Measurements from ENCODE around the gene TTN.

TTN gene

DNA sequence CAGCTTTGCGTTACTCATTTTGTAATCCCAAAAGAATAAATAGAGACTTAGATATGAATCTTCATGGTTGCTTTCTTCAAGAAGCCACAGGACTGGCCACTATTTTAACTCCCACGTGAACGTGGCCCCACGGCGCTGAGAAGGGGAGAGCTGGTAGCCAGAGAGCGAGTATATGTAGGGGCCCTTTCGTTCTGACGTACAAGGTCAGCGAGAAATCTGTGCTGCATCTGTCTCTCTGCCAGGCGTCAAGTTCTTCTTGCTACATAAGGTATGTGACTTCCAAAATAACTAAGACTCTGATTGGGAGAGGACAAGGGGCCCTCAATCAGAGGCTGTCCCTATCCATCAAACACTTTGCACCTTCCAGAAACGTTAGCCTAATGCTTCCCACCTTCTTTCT lies 177.8 kb downstream of the TTN start:
- peaks cover 8% of the 10 kb centered on the region for H3K4me1 ChIP-seq (ENCODE audit: control insufficient read depth, insufficient read depth, low read length, poor library complexity, severe bottlenecking)
- H3K4me3 ChIP-seq (ENCODE audit: extremely low read depth, insufficient read depth, low read length, poor library complexity, severe bottlenecking): no peak overlapping the region
- no peak overlapping the region for H3K27ac ChIP-seq (ENCODE audit: low read depth, low read length, severe bottlenecking)
- 90 to 98% methylated on average over 7 to 10 of the region's 11 CpGs for WGBS, 2 experiments (ENCODE audit: insufficient coverage in 2 of 2)
- H3K9me3 ChIP-seq (ENCODE audit: control insufficient read depth, low read length): no peaks in the 10 kb centered on the region
- H3K36me3 ChIP-seq (ENCODE audit: control insufficient read depth, insufficient read depth, low read length): no peaks in the 10 kb centered on the region

DNA sequence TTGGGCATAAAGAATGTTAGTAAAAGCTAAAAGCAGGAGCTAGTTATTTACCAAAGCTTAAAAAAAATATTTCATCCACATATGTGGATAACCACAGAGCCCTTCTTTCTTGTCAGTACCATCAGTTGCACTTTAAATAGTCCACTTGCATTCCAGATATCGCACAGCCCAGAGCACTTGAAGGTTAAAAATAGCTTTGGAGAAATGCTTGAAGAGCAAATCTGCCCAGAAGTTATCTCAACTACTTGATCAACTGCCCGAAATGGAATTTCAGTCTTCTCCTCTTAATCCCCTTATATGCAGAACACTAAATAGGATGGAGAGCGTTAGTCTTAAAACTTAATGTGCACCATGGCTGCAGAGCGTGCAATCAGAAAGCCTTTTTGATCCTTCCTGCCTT lies 178.6 kb downstream of the TTN start:
- H3K9me3 ChIP-seq (ENCODE audit: control insufficient read depth, low read length): no peaks in the 10 kb centered on the region
- peaks cover 8% of the 10 kb centered on the region for H3K4me1 ChIP-seq (ENCODE audit: control insufficient read depth, insufficient read depth, low read length, poor library complexity, severe bottlenecking)
- H3K27ac ChIP-seq (ENCODE audit: low read depth, low read length, severe bottlenecking): no peak overlapping the region
- no peaks in the 10 kb centered on the region for H3K36me3 ChIP-seq (ENCODE audit: control insufficient read depth, insufficient read depth, low read length)
- 90 to 100% methylated on average over 1 to 2 of the region's 4 CpGs for WGBS, 2 experiments (ENCODE audit: insufficient coverage in 2 of 2)
- no peak overlapping the region for H3K4me3 ChIP-seq (ENCODE audit: extremely low read depth, insufficient read depth, low read length, poor library complexity, severe bottlenecking)

DNA sequence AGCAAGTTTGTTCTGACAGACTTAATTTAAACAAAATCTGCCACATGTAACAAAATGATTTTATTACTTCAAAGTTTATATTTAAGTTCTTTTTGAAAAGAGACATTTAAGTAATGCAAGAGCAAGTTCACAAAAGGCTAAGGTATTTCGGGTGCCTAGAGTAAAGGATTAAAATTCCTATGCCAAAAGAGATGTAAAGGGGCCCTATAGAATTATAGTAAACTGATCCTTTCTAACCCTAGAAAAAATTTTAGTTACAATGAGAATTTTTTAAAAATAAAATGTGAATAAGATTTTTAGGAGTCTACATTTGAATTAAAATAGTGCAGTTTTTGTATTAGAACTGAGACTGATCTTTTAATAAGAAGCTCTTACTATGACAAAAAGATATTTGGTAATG lies 179.8 kb downstream of the TTN start:
- Histone ChIP-seq H3K4me1 (ENCODE audit: control insufficient read depth, insufficient read depth, low read length, poor library complexity, severe bottlenecking) (peaks cover 8% of the 10 kb centered on the region), H3K9me3 (ENCODE audit: control insufficient read depth, low read length) (no peaks in the 10 kb centered on the region), H3K36me3 (ENCODE audit: control insufficient read depth, insufficient read depth, low read length) (no peaks in the 10 kb centered on the region), H3K27ac (ENCODE audit: low read depth, low read length, severe bottlenecking) (no peak overlapping the region), H3K4me3 (ENCODE audit: extremely low read depth, insufficient read depth, low read length, poor library complexity, severe bottlenecking) (no peak overlapping the region)
- no CpG with 5 or more reads among the region's 1 CpG for WGBS, 2 experiments (ENCODE audit: insufficient coverage in 2 of 2)

DNA sequence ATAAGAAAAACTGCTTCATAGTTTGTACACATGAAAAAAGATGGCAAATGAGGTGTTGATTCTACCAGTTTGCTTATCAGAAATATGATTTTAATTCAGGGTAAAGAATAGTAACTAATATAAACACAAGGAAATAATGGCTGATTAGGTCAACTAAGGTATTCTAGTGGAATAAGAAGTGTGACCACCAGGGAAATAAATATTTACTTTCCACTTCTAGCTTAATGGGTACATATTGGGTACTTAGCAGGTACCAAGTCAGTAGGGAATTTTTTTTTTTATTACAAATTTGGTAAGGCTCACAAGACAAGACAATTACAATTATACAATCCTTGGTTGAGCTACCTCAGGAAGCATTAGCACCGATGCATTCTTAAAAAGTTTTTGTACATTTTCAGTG lies 191.3 kb downstream of the TTN start:
- Histone ChIP-seq H3K36me3 (ENCODE audit: control insufficient read depth, insufficient read depth, low read length) (no peaks in the 10 kb centered on the region), H3K4me1 (ENCODE audit: control insufficient read depth, insufficient read depth, low read length, poor library complexity, severe bottlenecking) (no peaks in the 10 kb centered on the region), H3K27ac (ENCODE audit: low read depth, low read length, severe bottlenecking) (no peak overlapping the region), H3K9me3 (ENCODE audit: control insufficient read depth, low read length) (no peaks in the 10 kb centered on the region), H3K4me3 (ENCODE audit: extremely low read depth, insufficient read depth, low read length, poor library complexity, severe bottlenecking) (no peak overlapping the region)
- WGBS, 2 experiments (ENCODE audit: insufficient coverage in 2 of 2): no CpG with 5 or more reads among the region's 1 CpG

DNA sequence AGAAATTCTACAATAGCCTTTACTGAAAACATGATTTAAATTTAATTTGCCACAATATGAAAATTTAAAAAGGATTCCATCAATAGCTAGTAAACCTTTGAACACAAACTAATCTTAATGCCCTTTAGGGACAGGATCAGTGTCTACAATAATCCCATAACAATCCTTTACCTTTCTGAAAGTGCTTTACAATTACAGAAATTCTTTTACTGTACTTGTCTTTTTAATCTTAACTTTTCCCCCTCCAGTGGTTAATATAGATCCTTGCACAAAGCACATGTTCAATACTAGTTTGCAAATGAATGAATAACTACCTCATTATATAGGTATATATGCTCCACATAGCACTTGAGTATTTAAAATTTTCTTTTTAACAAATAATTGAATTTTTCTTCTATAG lies 204.3 kb downstream of the TTN start:
- Histone ChIP-seq H3K9me3 (ENCODE audit: control insufficient read depth, low read length) (no peaks in the 10 kb centered on the region), H3K27ac (ENCODE audit: low read depth, low read length, severe bottlenecking) (no peak overlapping the region), H3K36me3 (ENCODE audit: control insufficient read depth, insufficient read depth, low read length) (peaks cover 3% of the 10 kb centered on the region), H3K4me1 (ENCODE audit: control insufficient read depth, insufficient read depth, low read length, poor library complexity, severe bottlenecking) (no peaks in the 10 kb centered on the region), H3K4me3 (ENCODE audit: extremely low read depth, insufficient read depth, low read length, poor library complexity, severe bottlenecking) (no peak overlapping the region)

DNA sequence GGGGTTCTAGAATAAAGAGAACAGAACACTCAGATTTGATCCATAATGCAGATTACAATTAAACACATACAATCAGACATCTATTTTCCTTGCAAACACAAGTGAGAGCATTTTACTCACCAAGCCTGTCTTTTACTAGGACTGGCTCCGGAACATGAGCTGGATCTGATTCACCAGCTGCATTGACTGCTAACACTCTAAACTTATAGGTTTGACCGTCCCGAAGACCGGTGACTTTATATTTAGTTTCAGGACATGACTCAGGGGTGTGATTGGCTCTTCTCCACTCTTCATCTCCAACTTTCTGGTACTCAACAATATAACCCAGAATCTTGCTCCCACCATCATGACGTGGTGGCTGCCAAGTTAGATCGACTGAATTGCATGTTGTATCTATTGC lies 214.6 kb downstream of the TTN start:
- 92 to 100% methylated on average over 3 to 4 of the region's 6 CpGs for WGBS, 2 experiments (ENCODE audit: insufficient coverage in 2 of 2)
- no peaks in the 10 kb centered on the region for H3K9me3 ChIP-seq (ENCODE audit: control insufficient read depth, low read length)
- H3K4me1 ChIP-seq (ENCODE audit: control insufficient read depth, insufficient read depth, low read length, poor library complexity, severe bottlenecking): no peaks in the 10 kb centered on the region
- H3K27ac ChIP-seq (ENCODE audit: low read depth, low read length, severe bottlenecking): no peak overlapping the region
- no peak overlapping the region for H3K4me3 ChIP-seq (ENCODE audit: extremely low read depth, insufficient read depth, low read length, poor library complexity, severe bottlenecking)
- H3K36me3 ChIP-seq (ENCODE audit: control insufficient read depth, insufficient read depth, low read length): no peaks in the 10 kb centered on the region

DNA sequence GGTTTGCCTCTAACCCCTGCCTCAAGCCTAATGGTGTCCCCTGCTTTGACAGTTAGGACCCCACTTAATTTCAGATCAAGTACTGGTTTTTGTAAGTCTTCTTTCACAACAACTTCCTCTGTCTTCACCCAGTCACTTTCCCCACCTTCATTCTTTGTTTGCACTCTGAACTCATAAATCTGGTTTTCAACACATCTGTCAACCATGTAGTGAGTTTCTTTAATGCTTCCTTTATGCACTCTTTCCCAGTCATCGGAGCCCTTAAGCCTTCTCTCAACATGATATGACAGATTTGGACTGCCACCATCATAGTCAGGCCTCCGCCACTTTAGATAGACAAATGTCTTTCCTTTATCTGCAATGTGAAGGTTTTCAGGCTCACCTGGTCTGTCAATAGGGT lies 217.9 kb downstream of the TTN start:
- no peaks in the 10 kb centered on the region for H3K36me3 ChIP-seq (ENCODE audit: control insufficient read depth, insufficient read depth, low read length)
- no peaks in the 10 kb centered on the region for H3K4me1 ChIP-seq (ENCODE audit: control insufficient read depth, insufficient read depth, low read length, poor library complexity, severe bottlenecking)
- no peak overlapping the region for H3K27ac ChIP-seq (ENCODE audit: low read depth, low read length, severe bottlenecking)
- H3K9me3 ChIP-seq (ENCODE audit: control insufficient read depth, low read length): no peaks in the 10 kb centered on the region
- no peak overlapping the region for H3K4me3 ChIP-seq (ENCODE audit: extremely low read depth, insufficient read depth, low read length, poor library complexity, severe bottlenecking)
- 86 to 89% methylated on average over 1 of the region's 2 CpGs for WGBS, 2 experiments (ENCODE audit: insufficient coverage in 2 of 2)

DNA sequence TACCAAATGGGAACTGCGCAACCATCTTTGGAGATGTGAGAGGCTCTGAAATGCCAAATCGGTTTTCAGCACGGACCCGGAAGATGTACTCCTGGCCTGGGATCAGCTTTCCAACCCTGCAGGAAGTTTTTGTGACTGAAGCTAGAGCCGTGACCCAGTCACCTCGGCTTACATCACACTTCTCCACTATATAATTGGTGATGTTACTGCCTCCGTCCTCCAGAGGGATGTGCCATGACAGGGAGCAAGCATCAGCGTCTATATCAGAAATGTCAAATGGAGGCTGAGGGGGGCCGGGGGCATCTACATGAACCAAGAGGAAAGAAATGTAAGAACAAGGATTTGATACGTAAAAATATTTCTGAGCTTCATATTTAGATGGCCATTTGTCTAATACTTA lies 222.6 kb downstream of the TTN start:
- no peaks in the 10 kb centered on the region for H3K9me3 ChIP-seq (ENCODE audit: control insufficient read depth, low read length)
- 81 to 100% methylated on average over 5 to 6 of the region's 10 CpGs for WGBS, 2 experiments (ENCODE audit: insufficient coverage in 2 of 2)
- no peak overlapping the region for H3K4me3 ChIP-seq (ENCODE audit: extremely low read depth, insufficient read depth, low read length, poor library complexity, severe bottlenecking)
- no peak overlapping the region for H3K27ac ChIP-seq (ENCODE audit: low read depth, low read length, severe bottlenecking)
- H3K36me3 ChIP-seq (ENCODE audit: control insufficient read depth, insufficient read depth, low read length): no peaks in the 10 kb centered on the region
- H3K4me1 ChIP-seq (ENCODE audit: control insufficient read depth, insufficient read depth, low read length, poor library complexity, severe bottlenecking): no peaks in the 10 kb centered on the region

DNA sequence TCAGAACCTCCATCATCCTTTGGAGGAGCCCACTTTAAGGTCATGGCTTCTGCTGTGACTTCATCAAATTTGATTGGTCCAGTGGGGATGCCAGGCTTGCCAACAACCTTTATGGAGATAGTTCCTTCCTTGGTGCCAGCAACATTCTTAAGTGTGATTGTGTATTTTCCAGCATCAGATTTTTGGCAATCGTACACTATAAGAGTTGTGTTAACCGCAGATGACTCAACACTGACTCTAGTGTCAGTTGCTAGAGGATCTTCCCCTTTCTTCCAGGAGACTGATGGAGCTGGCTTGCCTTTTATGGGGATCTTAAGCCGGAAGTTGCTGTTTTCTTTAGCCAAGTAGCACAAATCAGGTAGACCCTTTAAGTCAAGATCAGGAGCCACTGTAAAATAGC lies 228.2 kb downstream of the TTN start:
- Histone ChIP-seq H3K27ac (ENCODE audit: low read depth, low read length, severe bottlenecking) (no peak overlapping the region), H3K4me3 (ENCODE audit: extremely low read depth, insufficient read depth, low read length, poor library complexity, severe bottlenecking) (no peak overlapping the region), H3K9me3 (ENCODE audit: control insufficient read depth, low read length) (no peaks in the 10 kb centered on the region), H3K4me1 (ENCODE audit: control insufficient read depth, insufficient read depth, low read length, poor library complexity, severe bottlenecking) (no peaks in the 10 kb centered on the region), H3K36me3 (ENCODE audit: control insufficient read depth, insufficient read depth, low read length) (no peaks in the 10 kb centered on the region)
- WGBS, 2 experiments (ENCODE audit: insufficient coverage in 2 of 2): 89% methylated on average over 3 of the region's 3 CpGs; no CpG with 5 or more reads in 1 of the 2 experiments

DNA sequence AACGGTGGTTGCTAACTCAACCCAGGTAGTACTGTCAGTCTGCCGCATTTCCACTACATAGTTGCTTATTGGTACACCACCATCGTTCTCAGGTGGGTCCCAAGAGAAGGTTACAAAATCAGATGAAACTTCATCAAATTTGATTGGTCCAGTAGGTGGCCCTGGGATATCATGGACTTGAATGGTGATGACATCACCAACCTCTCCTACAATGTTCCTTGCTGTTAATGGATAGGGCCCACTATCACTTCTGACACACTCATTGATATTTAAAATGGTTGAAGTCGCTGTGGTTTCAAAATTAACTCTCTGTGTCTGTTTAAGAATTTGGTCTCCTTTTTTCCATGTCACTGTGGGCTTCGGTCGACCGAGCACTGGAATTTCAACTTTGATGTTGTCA lies 232.4 kb downstream of the TTN start:
- no peaks in the 10 kb centered on the region for H3K9me3 ChIP-seq (ENCODE audit: control insufficient read depth, low read length)
- H3K27ac ChIP-seq (ENCODE audit: low read depth, low read length, severe bottlenecking): no peak overlapping the region
- no peak overlapping the region for H3K4me3 ChIP-seq (ENCODE audit: extremely low read depth, insufficient read depth, low read length, poor library complexity, severe bottlenecking)
- no peaks in the 10 kb centered on the region for H3K4me1 ChIP-seq (ENCODE audit: control insufficient read depth, insufficient read depth, low read length, poor library complexity, severe bottlenecking)
- H3K36me3 ChIP-seq (ENCODE audit: control insufficient read depth, insufficient read depth, low read length): peaks cover 9% of the 10 kb centered on the region
- 93 to 96% methylated on average over 4 to 6 of the region's 7 CpGs for WGBS, 2 experiments (ENCODE audit: insufficient coverage in 2 of 2)

DNA sequence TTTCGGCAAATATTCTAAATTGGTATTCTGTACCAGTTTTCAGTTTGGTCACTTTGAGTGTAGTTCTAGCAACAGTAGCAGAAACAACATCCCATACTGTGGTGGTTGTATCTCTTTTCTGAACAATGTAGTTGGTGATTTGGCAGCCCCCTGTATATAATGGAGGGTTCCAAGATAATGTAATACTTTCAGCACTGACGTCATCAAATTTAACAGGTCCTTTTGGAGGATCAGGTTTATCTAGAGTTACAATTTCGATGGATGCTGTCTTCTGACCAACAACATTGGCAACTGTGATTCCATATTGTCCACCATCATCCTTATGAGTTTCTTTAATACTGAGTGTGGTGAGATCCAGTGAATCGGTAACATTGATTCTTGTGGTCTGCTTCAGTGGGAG lies 239.0 kb downstream of the TTN start:
- H3K27ac ChIP-seq (ENCODE audit: low read depth, low read length, severe bottlenecking): no peak overlapping the region
- H3K9me3 ChIP-seq (ENCODE audit: control insufficient read depth, low read length): no peaks in the 10 kb centered on the region
- H3K36me3 ChIP-seq (ENCODE audit: control insufficient read depth, insufficient read depth, low read length): peaks cover 9% of the 10 kb centered on the region
- H3K4me3 ChIP-seq (ENCODE audit: extremely low read depth, insufficient read depth, low read length, poor library complexity, severe bottlenecking): no peak overlapping the region
- H3K4me1 ChIP-seq (ENCODE audit: control insufficient read depth, insufficient read depth, low read length, poor library complexity, severe bottlenecking): no peaks in the 10 kb centered on the region
- 87 to 94% methylated on average over 3 of the region's 4 CpGs for WGBS, 2 experiments (ENCODE audit: insufficient coverage in 2 of 2)

DNA sequence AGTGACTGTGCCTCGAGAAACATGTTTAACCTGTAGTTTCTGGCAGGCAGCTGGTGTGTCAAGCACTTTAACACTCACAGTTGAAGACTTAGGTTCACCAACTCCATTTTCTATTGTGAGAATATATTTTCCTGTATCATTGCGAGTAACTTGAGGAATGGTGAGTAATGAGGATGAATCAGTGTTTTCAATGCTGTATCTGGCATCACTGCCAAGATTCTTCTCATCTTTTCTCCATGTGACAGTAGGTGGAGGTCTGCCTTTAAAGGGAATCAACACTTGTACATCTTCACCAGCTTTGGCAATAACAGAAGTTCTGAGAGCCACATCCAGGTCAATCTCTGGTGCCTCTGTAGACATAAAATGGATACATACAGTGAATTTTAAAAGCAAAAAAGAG lies 254.2 kb downstream of the TTN start:
- Histone ChIP-seq H3K4me3 (ENCODE audit: extremely low read depth, insufficient read depth, low read length, poor library complexity, severe bottlenecking) (no peak overlapping the region), H3K36me3 (ENCODE audit: control insufficient read depth, insufficient read depth, low read length) (no peaks in the 10 kb centered on the region)
- WGBS, 2 experiments (ENCODE audit: insufficient coverage in 2 of 2): 50% methylated on average over 1 of the region's 2 CpGs; no CpG with 5 or more reads in 1 of the 2 experiments

More for the DNA sequence above, 254.2 kb downstream of the TTN start:
- H3K9me3 ChIP-seq (ENCODE audit: control insufficient read depth, low read length): no peaks in the 10 kb centered on the region
- no peaks in the 10 kb centered on the region for H3K4me1 ChIP-seq (ENCODE audit: control insufficient read depth, insufficient read depth, low read length, poor library complexity, severe bottlenecking)
- H3K27ac ChIP-seq (ENCODE audit: low read depth, low read length, severe bottlenecking): no peak overlapping the region
